Stimulated activated naive CD8-positive, alpha-beta T cell treated with anti-CD3 and anti-CD28 coated beads, Interleukin-15, Interleukin-2, amounts not matched to agents 100 ng/mL and 50 ng/mL, for 24 hours (primary cell): Measurements from ENCODE around the gene IMPG1.

Experiments
- H3K27ac Mint-ChIP-seq: one replicate; pipeline ENCODE4 v1.8.0; 2021; ENCODE audit warnings: mild to moderate bottlenecking, mixed read lengths
- H3K27me3 Mint-ChIP-seq: one replicate; pipeline ENCODE4 v1.8.0; 2021; ENCODE audit warnings: mixed read lengths
- H3K36me3 Mint-ChIP-seq: one replicate; pipeline ENCODE4 v1.8.0; 2021; ENCODE audit warnings: low read depth, mixed read lengths
- H3K4me1 Mint-ChIP-seq: one replicate; pipeline ENCODE4 v1.8.0; 2021; ENCODE audit warnings: low read depth, mixed read lengths
- H3K4me3 Mint-ChIP-seq: one replicate; pipeline ENCODE4 v1.8.0; 2021; ENCODE audit warnings: mild to moderate bottlenecking, mixed read lengths
- H3K9me3 Mint-ChIP-seq: one replicate; pipeline ENCODE4 v1.8.0; 2021; ENCODE audit warnings: mixed read lengths

IMPG1 gene, protein sequence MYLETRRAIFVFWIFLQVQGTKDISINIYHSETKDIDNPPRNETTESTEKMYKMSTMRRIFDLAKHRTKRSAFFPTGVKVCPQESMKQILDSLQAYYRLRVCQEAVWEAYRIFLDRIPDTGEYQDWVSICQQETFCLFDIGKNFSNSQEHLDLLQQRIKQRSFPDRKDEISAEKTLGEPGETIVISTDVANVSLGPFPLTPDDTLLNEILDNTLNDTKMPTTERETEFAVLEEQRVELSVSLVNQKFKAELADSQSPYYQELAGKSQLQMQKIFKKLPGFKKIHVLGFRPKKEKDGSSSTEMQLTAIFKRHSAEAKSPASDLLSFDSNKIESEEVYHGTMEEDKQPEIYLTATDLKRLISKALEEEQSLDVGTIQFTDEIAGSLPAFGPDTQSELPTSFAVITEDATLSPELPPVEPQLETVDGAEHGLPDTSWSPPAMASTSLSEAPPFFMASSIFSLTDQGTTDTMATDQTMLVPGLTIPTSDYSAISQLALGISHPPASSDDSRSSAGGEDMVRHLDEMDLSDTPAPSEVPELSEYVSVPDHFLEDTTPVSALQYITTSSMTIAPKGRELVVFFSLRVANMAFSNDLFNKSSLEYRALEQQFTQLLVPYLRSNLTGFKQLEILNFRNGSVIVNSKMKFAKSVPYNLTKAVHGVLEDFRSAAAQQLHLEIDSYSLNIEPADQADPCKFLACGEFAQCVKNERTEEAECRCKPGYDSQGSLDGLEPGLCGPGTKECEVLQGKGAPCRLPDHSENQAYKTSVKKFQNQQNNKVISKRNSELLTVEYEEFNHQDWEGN

DNA sequence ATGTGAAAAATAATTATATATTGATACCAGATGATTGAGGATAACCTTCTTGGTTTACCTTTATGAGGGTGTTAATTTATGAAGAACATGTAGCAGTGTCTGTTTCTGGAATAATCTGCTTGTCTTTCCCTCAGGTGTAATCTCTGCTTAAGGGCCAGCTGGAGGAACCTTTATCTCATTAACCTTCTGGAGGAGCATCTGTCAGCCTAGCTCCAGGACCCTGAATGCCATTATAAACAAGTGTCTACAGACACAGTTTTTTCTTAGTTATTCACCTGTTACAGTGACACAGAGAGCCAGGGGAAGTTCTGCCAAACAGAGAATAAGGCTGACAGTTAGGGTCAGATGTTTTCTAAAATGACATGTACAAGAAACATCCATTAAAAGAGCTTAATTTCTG, at the start of gene IMPG1:
IMPG1 (minus strand) TSS at position 101 of the 400 bp plus-strand sequence. CDS start 174 bp downstream, outside the sequence.
- peaks cover 5% of the 10 kb centered on the region for H3K9me3 Mint-ChIP-seq
- H3K4me3 Mint-ChIP-seq: no peak within 1 kb of the TSS
- H3K27ac Mint-ChIP-seq: no peak within 1 kb of the TSS
- no peaks in the 10 kb centered on the region for H3K4me1 Mint-ChIP-seq
- H3K27me3 Mint-ChIP-seq: no peaks in the 10 kb centered on the region
- no peaks in the 10 kb centered on the region for H3K36me3 Mint-ChIP-seq

DNA sequence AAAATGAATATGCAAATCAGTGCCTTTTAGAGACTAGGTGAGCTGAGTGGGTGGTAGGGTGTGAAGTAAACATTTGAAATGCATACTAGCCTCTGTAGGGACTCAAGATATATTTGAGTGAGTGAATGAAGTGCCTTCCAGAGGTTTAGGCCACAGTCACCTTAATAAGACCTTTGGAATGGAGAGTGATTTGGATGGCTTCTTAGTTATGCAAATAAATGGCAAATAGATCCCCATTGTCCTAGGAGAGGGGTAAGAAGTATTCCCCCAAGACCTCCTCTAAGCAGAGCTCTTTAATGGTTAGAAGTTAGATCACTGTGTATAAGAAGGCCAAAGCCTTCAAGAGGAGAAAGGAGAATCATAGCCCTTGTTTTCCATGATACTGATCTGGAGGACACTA, 47.8 kb upstream of the IMPG1 start:
- Mint-ChIP-seq H3K4me1 (no peaks in the 10 kb centered on the region), H3K27me3 (no peaks in the 10 kb centered on the region), H3K9me3 (peaks cover 8% of the 10 kb centered on the region), H3K27ac (no peak overlapping the region), H3K36me3 (no peaks in the 10 kb centered on the region), H3K4me3 (no peak overlapping the region)

DNA sequence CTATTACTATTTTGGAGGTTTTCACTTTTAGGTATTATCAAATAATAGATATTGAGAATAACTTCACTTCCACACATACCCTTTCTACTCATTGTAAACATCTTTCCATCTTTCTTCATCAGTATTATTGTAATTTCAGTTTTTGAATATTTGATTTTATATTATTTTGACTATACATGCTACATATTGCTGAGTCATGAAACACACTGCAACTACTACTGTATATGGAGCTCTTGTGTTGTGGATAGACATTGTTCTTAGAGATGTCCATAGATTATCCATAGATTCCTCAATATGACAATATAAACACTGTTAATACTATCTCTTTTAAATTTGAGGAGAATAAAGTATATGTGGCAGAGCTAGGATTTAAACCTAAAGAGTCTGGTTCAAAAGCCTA, 819 bp upstream of the IMPG1 start:
- Mint-ChIP-seq H3K4me3 (no peak overlapping the region), H3K36me3 (no peaks in the 10 kb centered on the region), H3K27me3 (no peaks in the 10 kb centered on the region), H3K9me3 (peaks cover 5% of the 10 kb centered on the region), H3K27ac (no peak overlapping the region), H3K4me1 (no peaks in the 10 kb centered on the region)

DNA sequence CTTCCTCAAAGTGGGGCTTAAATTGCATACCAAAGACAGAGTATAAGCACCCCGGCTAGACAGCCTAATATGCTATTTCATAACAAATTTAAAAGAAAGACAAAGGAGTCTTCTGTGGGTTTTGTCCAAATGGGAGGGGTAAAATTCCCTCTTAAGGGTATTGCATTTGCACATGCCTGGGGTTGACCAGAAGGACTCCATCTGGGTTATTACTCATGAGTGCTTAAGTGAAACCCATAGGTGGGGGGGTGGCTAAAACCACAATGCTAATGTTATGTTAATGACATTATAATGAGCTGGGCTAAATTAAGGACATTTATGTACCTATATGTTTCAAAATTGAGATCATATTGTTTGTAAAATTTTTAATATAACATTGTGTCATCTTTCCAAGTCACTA, 15.0 kb downstream of the IMPG1 start:
- Mint-ChIP-seq H3K36me3 (no peaks in the 10 kb centered on the region), H3K4me1 (no peaks in the 10 kb centered on the region), H3K27ac (no peak overlapping the region), H3K4me3 (no peak overlapping the region), H3K9me3 (peaks cover 6% of the 10 kb centered on the region), H3K27me3 (no peaks in the 10 kb centered on the region)

DNA sequence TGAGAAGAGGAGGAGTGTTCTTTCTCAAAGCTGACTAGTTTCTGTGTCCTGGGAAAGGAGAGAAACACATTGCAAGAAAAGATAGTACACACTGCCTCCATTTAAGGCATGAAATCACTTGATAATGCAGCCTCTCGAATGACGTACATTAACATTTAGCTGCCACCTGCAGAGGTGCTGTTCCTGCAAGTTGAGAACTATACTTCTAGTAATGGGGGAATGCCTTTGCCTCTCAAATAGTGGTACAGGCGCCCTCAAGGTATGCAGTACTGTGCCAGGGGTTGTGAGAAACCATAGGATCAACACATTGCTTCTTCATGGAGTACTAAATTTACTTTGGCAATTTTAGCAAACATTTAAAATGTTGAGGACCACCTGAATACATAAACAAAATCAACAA, 20.1 kb downstream of the IMPG1 start:
- Mint-ChIP-seq H3K4me1 (no peaks in the 10 kb centered on the region), H3K27ac (no peak overlapping the region), H3K4me3 (no peak overlapping the region), H3K27me3 (no peaks in the 10 kb centered on the region), H3K36me3 (no peaks in the 10 kb centered on the region), H3K9me3 (peaks cover 16% of the 10 kb centered on the region)

DNA sequence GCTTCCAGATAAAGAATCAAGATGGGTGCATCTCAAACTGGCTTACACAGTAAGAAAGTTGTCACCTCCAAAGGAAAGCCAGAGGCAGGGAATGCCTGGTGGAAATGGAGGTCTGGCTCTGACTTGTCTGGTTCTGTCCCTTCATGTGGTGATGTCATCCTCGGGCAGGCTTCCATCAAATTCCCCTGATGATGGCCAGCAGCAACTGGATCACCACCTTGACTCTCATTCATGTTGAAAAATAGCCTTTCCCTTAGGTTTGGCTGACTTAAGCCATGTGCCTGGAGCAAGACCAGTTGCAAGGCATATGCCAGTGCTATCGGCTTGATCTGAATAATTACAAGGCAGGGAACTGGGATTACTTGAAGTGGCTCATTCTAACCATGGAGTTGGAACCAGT, 28.8 kb downstream of the IMPG1 start:
- Mint-ChIP-seq H3K36me3 (no peaks in the 10 kb centered on the region), H3K4me3 (no peak overlapping the region), H3K27me3 (no peaks in the 10 kb centered on the region), H3K9me3 (peaks cover 6% of the 10 kb centered on the region), H3K4me1 (no peaks in the 10 kb centered on the region), H3K27ac (no peak overlapping the region)

DNA sequence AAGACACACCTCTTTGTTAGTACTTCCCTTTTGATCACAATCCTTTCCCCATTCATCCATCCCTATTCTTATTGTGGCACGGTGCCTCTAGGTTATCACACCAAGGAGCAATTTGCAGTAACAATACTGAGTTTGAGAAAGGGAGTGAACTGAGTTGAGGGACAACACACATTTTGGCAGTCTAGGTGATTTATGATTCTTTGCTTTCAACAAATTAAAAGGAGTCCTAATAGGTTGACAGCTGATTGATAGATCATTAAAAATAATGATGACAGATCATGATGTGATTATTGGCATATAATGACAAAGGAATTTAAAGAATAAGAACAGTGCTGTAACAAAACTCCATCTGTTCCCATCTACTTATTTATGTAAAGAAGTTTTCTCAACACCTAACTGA, 36.7 kb downstream of the IMPG1 start:
- Mint-ChIP-seq H3K9me3 (peaks cover 16% of the 10 kb centered on the region), H3K4me3 (no peak overlapping the region), H3K36me3 (no peaks in the 10 kb centered on the region), H3K27me3 (no peaks in the 10 kb centered on the region), H3K4me1 (no peaks in the 10 kb centered on the region), H3K27ac (no peak overlapping the region)

DNA sequence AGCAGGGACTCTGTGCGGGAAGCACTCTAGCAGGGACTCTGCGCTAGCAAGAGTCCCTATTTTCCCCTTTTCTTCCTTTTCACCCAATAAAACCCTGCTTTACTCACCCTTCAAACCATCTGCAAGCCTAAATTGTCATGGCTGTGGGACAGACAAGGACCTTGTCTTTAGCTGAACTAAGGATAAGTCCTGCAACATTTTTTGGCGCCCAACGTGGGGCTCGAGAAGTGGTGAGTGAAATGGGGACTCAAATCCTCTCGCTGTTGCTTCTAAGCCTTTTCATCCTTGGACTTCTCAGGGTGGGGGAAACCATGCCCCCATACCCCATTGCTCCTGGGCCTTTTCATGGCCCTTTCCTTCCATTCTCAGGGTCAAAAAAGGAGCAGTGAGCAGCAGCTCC, 46.4 kb downstream of the IMPG1 start:
- H3K36me3 Mint-ChIP-seq: no peaks in the 10 kb centered on the region
- H3K27ac Mint-ChIP-seq: no peak overlapping the region
- H3K4me1 Mint-ChIP-seq: no peaks in the 10 kb centered on the region
- H3K4me3 Mint-ChIP-seq: no peak overlapping the region
- H3K9me3 Mint-ChIP-seq: peaks cover 12% of the 10 kb centered on the region
- no peaks in the 10 kb centered on the region for H3K27me3 Mint-ChIP-seq

DNA sequence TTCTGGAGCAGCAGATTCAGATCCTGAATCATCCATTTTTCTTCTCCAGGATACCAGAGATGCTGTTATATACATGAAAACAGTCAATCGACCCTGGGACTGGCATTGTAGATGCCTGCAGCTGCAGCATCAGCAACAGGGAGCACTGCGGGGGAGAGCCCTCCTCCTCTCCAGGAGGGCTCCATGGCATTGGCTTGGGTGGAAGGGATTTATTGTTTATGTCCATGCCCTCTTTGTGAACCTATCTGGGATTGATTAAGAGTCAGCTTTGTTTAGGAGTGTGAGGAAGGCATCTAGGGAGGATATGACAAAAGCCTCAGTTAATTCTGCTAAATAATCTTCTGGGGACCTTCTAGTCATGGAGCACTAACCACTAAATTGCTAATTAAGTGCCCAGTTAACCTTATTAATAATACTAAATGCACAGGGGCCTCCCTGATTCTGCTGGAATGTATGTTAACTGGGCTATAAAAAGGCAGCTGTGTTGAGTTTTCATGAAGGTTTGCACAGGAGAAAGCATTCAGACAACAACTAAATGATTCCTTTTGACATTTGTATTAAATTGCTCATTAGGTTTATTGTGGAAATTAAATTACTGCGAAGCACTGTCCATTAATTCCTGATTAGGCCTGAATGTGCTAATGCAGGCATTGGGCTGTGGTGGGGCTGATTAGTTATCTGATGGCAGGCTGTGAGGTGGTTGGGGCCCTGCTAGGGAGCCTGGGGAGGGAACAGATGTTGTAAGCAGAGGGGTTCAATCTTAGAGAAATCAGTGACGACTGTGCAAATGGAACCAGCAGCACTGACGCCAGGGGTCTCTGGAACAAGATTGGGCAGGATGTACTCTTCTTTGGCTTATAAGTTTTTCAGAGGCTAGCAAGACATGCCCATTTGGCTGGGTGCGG, 57.6 kb downstream of the IMPG1 start:
- Mint-ChIP-seq H3K27me3 (no peaks in the 10 kb centered on the region), H3K4me3 (no peak overlapping the region), H3K27ac (no peak overlapping the region), H3K4me1 (no peaks in the 10 kb centered on the region), H3K9me3 (peaks cover 12% of the 10 kb centered on the region), H3K36me3 (no peaks in the 10 kb centered on the region)

DNA sequence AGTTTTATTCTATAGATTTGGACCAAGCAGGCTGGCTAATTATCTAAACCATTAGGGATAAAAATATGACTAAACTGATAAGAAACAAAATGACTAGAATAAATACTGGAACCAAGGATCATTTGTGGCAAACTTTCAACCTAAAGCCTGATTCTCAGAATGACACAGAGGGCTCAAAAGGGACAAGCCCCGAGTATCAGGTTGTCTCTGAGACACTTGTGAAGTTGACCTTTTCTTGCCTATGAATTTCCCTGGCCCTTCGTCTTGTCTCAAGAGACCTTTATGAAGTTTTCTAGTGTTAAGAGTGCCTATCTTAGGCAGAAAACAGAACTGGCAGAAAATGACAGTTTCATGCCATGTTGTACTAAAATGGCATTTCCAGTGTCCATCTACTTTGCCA, 68.3 kb downstream of the IMPG1 start:
- Mint-ChIP-seq H3K36me3 (no peaks in the 10 kb centered on the region), H3K4me3 (no peak overlapping the region), H3K9me3 (no peaks in the 10 kb centered on the region), H3K27ac (no peak overlapping the region), H3K4me1 (no peaks in the 10 kb centered on the region), H3K27me3 (no peaks in the 10 kb centered on the region)

DNA sequence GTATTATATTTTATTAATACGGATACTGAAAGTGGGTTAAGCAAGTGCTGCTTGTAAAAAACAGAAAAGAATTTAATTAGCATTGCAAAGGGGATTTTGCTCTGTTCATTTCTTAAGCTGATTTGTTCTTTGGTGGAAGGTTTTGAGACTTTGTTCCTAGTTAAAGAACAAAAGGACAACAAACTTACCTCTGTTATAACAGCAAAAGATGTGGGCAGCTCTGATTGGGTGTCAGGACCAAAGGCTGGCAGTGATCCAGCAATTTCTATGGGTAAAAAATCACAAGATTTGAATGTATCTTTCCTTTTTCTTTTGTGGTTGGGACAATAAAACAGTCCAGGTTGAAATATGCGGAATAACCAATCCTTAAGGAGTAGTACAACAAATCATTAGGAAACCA, 68.8 kb downstream of the IMPG1 start:
- H3K9me3 Mint-ChIP-seq: no peaks in the 10 kb centered on the region
- no peaks in the 10 kb centered on the region for H3K27me3 Mint-ChIP-seq
- H3K4me3 Mint-ChIP-seq: no peak overlapping the region
- H3K27ac Mint-ChIP-seq: no peak overlapping the region
- H3K4me1 Mint-ChIP-seq: no peaks in the 10 kb centered on the region
- no peaks in the 10 kb centered on the region for H3K36me3 Mint-ChIP-seq

DNA sequence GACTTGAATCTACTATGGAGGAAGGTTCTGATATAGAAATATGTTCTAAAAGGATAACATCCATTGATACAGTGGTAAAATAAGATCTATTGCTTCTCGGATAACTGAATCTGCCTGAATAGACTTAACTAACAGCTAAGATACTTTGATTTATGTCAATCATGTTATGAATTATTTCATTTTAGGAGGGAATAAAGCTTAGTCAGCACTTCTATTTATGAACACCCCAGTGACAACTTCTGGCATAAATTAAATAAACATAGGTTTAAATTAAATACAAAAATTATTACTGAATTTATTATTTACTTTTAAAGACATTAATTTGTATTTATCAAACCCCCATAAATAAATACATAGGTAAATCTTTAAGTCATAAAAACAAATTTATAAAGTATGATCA, 69.3 kb downstream of the IMPG1 start:
- no peaks in the 10 kb centered on the region for H3K4me1 Mint-ChIP-seq
- no peak overlapping the region for H3K4me3 Mint-ChIP-seq
- H3K36me3 Mint-ChIP-seq: no peaks in the 10 kb centered on the region
- no peak overlapping the region for H3K27ac Mint-ChIP-seq
- H3K9me3 Mint-ChIP-seq: no peaks in the 10 kb centered on the region
- H3K27me3 Mint-ChIP-seq: no peaks in the 10 kb centered on the region

DNA sequence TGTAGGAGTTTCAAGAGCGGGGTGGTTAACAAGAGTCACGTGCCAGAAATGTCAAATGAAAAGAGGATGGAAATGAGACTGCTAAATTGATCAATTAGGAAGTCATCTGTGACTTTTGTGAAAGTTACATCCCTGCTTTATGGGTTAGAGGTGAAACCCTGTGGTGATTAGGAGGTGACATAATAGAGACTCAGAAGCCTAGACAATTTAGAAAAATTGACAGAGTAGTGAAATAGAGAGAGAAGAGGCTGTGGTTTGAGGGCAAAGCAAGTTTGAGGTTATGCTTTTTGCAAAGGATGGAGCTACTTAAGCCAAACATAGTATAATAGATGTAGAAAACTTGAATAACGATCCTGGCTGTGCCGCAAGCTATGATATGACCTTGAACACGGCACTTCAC, 71.8 kb downstream of the IMPG1 start:
- H3K9me3 Mint-ChIP-seq: no peaks in the 10 kb centered on the region
- no peaks in the 10 kb centered on the region for H3K4me1 Mint-ChIP-seq
- H3K36me3 Mint-ChIP-seq: no peaks in the 10 kb centered on the region
- no peaks in the 10 kb centered on the region for H3K27me3 Mint-ChIP-seq
- H3K27ac Mint-ChIP-seq: no peak overlapping the region
- no peak overlapping the region for H3K4me3 Mint-ChIP-seq

DNA sequence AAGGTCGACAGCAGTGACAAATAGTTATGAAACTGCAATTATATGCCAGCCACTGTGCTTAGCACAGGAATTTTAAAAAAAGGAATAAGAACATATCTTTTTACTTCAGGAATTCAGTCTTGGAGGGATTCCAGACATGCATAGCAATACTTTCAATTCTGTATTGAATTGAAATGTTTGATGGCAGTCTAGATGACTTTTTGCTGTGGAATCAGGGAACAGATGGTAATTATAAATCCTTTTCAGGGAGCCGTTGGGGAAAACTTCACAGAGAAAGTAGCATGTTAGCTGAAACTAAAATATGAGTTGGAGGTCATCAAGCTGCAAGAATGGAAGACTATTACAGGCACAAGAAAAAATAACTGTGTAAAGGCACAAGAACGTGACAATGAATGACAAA, 74.8 kb downstream of the IMPG1 start:
- Mint-ChIP-seq H3K4me3 (no peak overlapping the region), H3K9me3 (no peaks in the 10 kb centered on the region), H3K4me1 (no peaks in the 10 kb centered on the region), H3K27ac (no peak overlapping the region), H3K27me3 (no peaks in the 10 kb centered on the region), H3K36me3 (no peaks in the 10 kb centered on the region)
